ENCODE data around the gene MAP1B. TPM values are rescaled to one million over a fixed set of nuclear protein-coding genes. Genes with fewer than 3 reads are reported as not detected.

The MAP1B gene
- total and polyA plus RNA-seq, 10 donors = 0.68 to 17.3 (median 9.8) TPM

DNA sequence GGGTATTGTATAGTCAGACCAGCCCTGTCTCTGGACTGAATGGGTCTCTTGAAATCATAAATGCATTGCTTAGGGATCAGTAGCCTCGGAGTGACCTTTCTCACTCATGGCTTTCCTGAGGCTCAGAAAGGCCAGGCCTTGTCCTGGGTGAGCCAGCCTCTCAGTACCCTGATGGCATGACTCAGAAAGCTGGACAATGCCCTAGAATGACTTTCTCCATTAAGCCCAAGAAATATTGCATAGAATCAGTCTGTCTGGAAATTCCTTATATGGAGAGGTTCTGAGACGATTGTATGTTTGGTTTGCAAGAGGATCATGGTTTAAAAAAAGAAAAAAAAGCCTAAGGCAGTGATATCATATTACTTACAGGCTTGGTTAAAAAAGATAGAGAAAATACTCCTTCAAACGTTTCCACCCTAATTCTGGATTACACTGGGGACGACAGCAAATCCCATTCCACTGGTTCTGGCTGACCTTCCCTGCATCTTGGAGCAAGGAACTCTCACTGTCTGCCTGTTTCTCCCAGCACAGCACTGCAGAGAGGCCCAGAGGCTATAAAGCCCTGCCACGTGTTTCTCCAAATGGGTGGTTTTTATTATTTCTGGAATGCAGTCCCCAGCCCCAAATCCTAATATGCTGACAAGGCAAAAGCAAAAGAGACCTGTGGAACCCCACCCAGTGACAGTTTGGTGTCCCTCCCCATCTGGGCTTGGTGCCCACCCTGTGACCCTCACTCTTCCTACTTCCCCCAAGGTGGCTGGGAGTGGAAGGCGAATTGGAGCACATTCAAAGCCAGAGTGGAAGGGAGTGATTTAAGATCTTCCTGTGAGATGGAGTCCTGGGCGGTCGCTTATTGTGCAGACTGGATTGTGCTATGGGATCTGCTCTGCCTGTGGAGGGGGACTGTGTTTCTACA lies 34.4 kb downstream of the MAP1B start:
- TF ChIP-seq CTCF (IDR thresholded peaks at IDR 0.05 in 8 of 11, conservative IDR thresholded peaks at IDR 0.05 in 3 of 11) (no peak), POLR2AphosphoS5 (IDR thresholded peaks at IDR 0.05) (no peak), POLR2A (IDR thresholded peaks at IDR 0.05) (no peak)
- Histone ChIP-seq H3K27ac (peak overlapping the region in 1 of 8 donors; percentile 2), H3K9me3 (no peaks in the 10 kb centered on the region), H3K36me3 (no peaks in the 10 kb centered on the region), H3K27me3 (replicated peaks in 1 of 7) (peaks cover 0 to 3% (median 0%) of the 10 kb centered on the region in 7 donors), H3K4me3 (no peak overlapping the region), H3K4me1 (peaks cover 0 to 11% (median 0%) of the 10 kb centered on the region in 6 donors)
- WGBS, 5 donors = 65 to 71% (median 69%) methylated on average over 8 of the region's 8 CpGs
- intact Hi-C loops (cut with DNase I; ENCODE audit: low total_unique reads) = no loop called here
- no peak for DNase-seq

- Histone ChIP-seq H3K9me3 (no peaks in the 10 kb centered on the region), H3K4me3 (no peak overlapping the region), H3K36me3 (no peaks in the 10 kb centered on the region), H3K27ac (no peak overlapping the region), H3K27me3 (replicated peaks in 1 of 7) (peaks cover 0 to 2% (median 0%) of the 10 kb centered on the region in 7 donors), H3K4me1 (peaks cover 0 to 6% (median 0%) of the 10 kb centered on the region in 6 donors)
- no peak for TF ChIP-seq POLR2A (IDR thresholded peaks at IDR 0.05)
- no peak for TF ChIP-seq POLR2AphosphoS5 (IDR thresholded peaks at IDR 0.05)
- TF ChIP-seq CTCF (IDR thresholded peaks at IDR 0.05 in 8 of 11, conservative IDR thresholded peaks at IDR 0.05 in 3 of 11) = no peak
- DNase-seq = no peak
- intact Hi-C loops (cut with DNase I; ENCODE audit: low total_unique reads) = no loop called here
- WGBS, 5 donors = 79 to 94% (median 91%) methylated on average over 2 of the region's 2 CpGs
These were observed 37.5 kb downstream of the MAP1B start for GRCh38 chr5:72144762-72145161.

GRCh38 chr5:72145348-72145747 lies 38.1 kb downstream of the MAP1B start:
- DNase-seq = no peak
- H3K27ac ChIP-seq = no peak overlapping the region
- TF ChIP-seq POLR2AphosphoS5 (IDR thresholded peaks at IDR 0.05) (no peak), CTCF (IDR thresholded peaks at IDR 0.05 in 8 of 11, conservative IDR thresholded peaks at IDR 0.05 in 3 of 11) (no peak), POLR2A (IDR thresholded peaks at IDR 0.05) (no peak)
- peaks cover 0 to 6% (median 0%) of the 10 kb centered on the region in 6 donors for H3K4me1 ChIP-seq
- no peaks in the 10 kb centered on the region for H3K9me3 ChIP-seq
- no peak overlapping the region for H3K4me3 ChIP-seq
- no peaks in the 10 kb centered on the region for H3K36me3 ChIP-seq
- WGBS, 5 donors = 52 to 73% (median 53%) methylated on average over 1 of the region's 1 CpG
- intact Hi-C loops (cut with DNase I; ENCODE audit: low total_unique reads) = no loop called here
- H3K27me3 ChIP-seq (replicated peaks in 1 of 7) = no peaks in the 10 kb centered on the region

DNA sequence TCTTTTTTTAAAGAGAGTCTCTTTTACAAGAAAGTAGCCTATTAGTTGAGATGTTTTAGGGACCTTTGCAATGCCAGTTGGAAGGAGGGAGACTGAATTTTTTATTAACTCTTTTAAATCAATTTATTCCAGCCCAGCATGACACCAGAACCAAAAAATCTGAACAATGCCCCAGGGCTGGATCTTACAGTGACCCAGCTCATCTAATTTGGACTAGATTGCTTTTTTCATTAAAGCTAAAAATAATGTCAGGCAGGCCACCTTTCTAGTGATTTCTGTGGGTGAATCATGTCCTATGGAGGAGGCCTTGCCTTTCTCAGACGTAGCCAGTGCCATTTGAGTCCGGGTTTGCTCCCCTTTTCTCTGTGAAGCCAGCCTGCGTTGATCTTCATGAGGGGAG lies 38.8 kb downstream of the MAP1B start:
- no peaks in the 10 kb centered on the region for H3K9me3 ChIP-seq
- H3K4me3 ChIP-seq = no peak overlapping the region
- TF ChIP-seq CTCF (IDR thresholded peaks at IDR 0.05 in 8 of 11, conservative IDR thresholded peaks at IDR 0.05 in 3 of 11) (no peak), POLR2A (IDR thresholded peaks at IDR 0.05) (no peak), POLR2AphosphoS5 (IDR thresholded peaks at IDR 0.05) (no peak)
- no peaks in the 10 kb centered on the region for H3K27me3 ChIP-seq (replicated peaks in 1 of 7)
- H3K27ac ChIP-seq = no peak overlapping the region
- DNase-seq = no peak
- intact Hi-C loops (cut with DNase I; ENCODE audit: low total_unique reads) = no loop called here
- peaks cover 0 to 6% (median 0%) of the 10 kb centered on the region in 6 donors for H3K4me1 ChIP-seq
- H3K36me3 ChIP-seq = no peaks in the 10 kb centered on the region
- 89 to 96% (median 92%) methylated on average over 3 of the region's 3 CpGs for WGBS, 5 donors
